HCT116 (cell line): ENCODE data around the gene SH3BGR. TPM values are rescaled to one million over a fixed set of nuclear protein-coding genes. Genes with fewer than 3 reads are reported as not detected.

Experiments
- ATAC-seq: fragments of 200-7000 bp; cut with Tn5 transposase; 2 replicates; pipeline ENCODE4 v1.9.1; 2020; ENCODE audit warnings: mild to moderate bottlenecking, moderate library complexity
- BruUV-seq: library from RNA; stranded (reverse); fragments of 400-500 nt; replicated peaks from 2 replicates; lab custom pipeline; 2021; lab: Mats Ljungman, UMichigan
- CTCF ChIA-PET: fragments of 300-600 bp; sonication (Branson Sonifier 250); formaldehyde crosslinking; loops from one replicate; lab custom pipeline; 2021; ENCODE audit warnings: antibody characterized with exemption; lab: Charles Lee
- POLR2A ChIA-PET: fragments of 300-600, 350-600 bp; sonication (Branson Sonifier 250); formaldehyde crosslinking; loops from one replicate; lab custom pipeline; 2021; ENCODE audit warnings: antibody characterized with exemption; lab: Charles Lee
- RAD21 ChIA-PET, 2 experiments: fragments of 300-600 bp; sonication (Branson Sonifier 250); formaldehyde crosslinking; loops; one replicate each; lab custom pipeline; 2023; ENCODE audit warnings: low total read pairs in 2 of 2; ENCODE audit not compliant: uncharacterized antibody in 2 of 2, unreplicated experiment in 2 of 2, low non-redundant PET in 1 of 2; lab: Charles Lee
- DNase-seq: peaks from one replicate; pipeline ENCODE4 v3.0.0-alpha.2; 2010; ENCODE audit warnings: low read depth, low spot score
- H2AFZ ChIP-seq: fragments of 200-600 bp; shearing (Covaris generic), sonication (generic); 2 replicates; pipeline ENCODE4 v1.6.1; 2017; ENCODE audit warnings: low read depth, mixed run types, mixed read lengths, antibody characterized with exemption, low read length; ENCODE audit not compliant: poor library complexity, severe bottlenecking
- H3K27ac ChIP-seq: 2 replicates; pipeline ENCODE4 v1.5.1; 2012; ENCODE audit warnings: low read depth, low read length
- H3K27me3 ChIP-seq: fragments of 200-600 bp; sonication (generic); 2 replicates; pipeline ENCODE4 v1.6.1; 2016; ENCODE audit warnings: mixed run types, low read length, mixed read lengths; ENCODE audit not compliant: insufficient read depth
- H3K36me3 ChIP-seq, 2 experiments: fragments of 200-500 bp in 1 of 2; fragments of 200-600 bp in 1 of 2; sonication (Bioruptor generic) in 1 of 2; sonication (generic) in 1 of 2; 2 replicates each; pipeline versions ENCODE4 v1.5.1 to v1.6.1; 2014 to 2016; ENCODE audit warnings: low read length in 2 of 2, inconsistent platforms in 1 of 2, mixed read lengths in 1 of 2, mixed run types in 1 of 2; ENCODE audit not compliant: insufficient read depth in 2 of 2, control insufficient read depth in 1 of 2
- H3K4me1 ChIP-seq, 2 experiments: fragments of 200-600 bp in 1 of 2; sonication (generic) in 1 of 2; 2 replicates each; pipeline versions ENCODE4 v1.5.1 to v1.6.1; 2012 to 2017; ENCODE audit warnings: low read length in 2 of 2, inconsistent platforms in 1 of 2, mild to moderate bottlenecking in 1 of 2, mixed read lengths in 1 of 2, mixed run types in 1 of 2, moderate library complexity in 1 of 2; ENCODE audit not compliant: insufficient read depth in 2 of 2, control insufficient read depth in 1 of 2
- H3K4me2 ChIP-seq: fragments of 200-600 bp; sonication (generic); 2 replicates; pipeline ENCODE4 v1.6.1; 2017; ENCODE audit warnings: mixed run types, low read length, mixed read lengths
- H3K4me3 ChIP-seq, 2 experiments: fragments of 200-600 bp in 1 of 2; sonication (generic) in 1 of 2; replicated peaks in 1 of 2; 2 replicates each; pipeline ENCODE4 v1.5.1; 2011 to 2016; ENCODE audit warnings: low read length in 2 of 2, control low read depth in 1 of 2, low read depth in 1 of 2, mild to moderate bottlenecking in 1 of 2, mixed read lengths in 1 of 2, mixed run types in 1 of 2
- H3K79me2 ChIP-seq: fragments of 200-600 bp; sonication (generic); 2 replicates; pipeline ENCODE4 v1.6.1; 2017; ENCODE audit warnings: mild to moderate bottlenecking, mixed run types, low read length, moderate library complexity, mixed read lengths; ENCODE audit not compliant: insufficient read depth
- H3K9ac ChIP-seq: fragments of 200-600 bp; sonication (generic); 2 replicates; pipeline ENCODE4 v1.6.1; 2016; ENCODE audit warnings: low read length, mixed read lengths
- H3K9me2 ChIP-seq: fragments of 200-600 bp; sonication (generic), shearing (Covaris generic); 2 replicates; pipeline ENCODE4 v1.6.1; 2017; ENCODE audit warnings: mixed run types, mild to moderate bottlenecking, moderate library complexity; ENCODE audit not compliant: insufficient read depth
- H3K9me3 ChIP-seq, 2 experiments: fragments of 200-500 bp in 1 of 2; fragments of 200-600 bp in 1 of 2; sonication (Bioruptor generic) in 1 of 2; sonication (generic) in 1 of 2; 2 replicates each; pipeline ENCODE4 v1.6.1; 2014 to 2017; ENCODE audit warnings: low read length in 2 of 2, mixed read lengths in 2 of 2, inconsistent platforms in 1 of 2, low read depth in 1 of 2, mild to moderate bottlenecking in 1 of 2, mixed run types in 1 of 2, moderate library complexity in 1 of 2; ENCODE audit not compliant: control insufficient read depth in 1 of 2, insufficient read depth in 1 of 2
- H4K20me1 ChIP-seq: fragments of 200-600 bp; sonication (generic), shearing (Covaris generic); 2 replicates; pipeline ENCODE4 v1.6.1; 2017; ENCODE audit warnings: mixed run types, mild to moderate bottlenecking, moderate library complexity; ENCODE audit not compliant: insufficient read depth
- ATF3 ChIP-seq: IDR thresholded peaks from 2 replicates; pipeline ENCODE4 v1.6.1; 2012
- CBX3 ChIP-seq: IDR thresholded peaks from 2 replicates; pipeline ENCODE4 v1.6.1; 2012; ENCODE audit warnings: low read depth
- CEBPB ChIP-seq: IDR thresholded peaks from 2 replicates; pipeline ENCODE4 v1.6.1; 2012; ENCODE audit warnings: low read depth
- CTCF ChIP-seq, 3 experiments: fragments of 200-600 bp in 1 of 3; sonication (generic) in 1 of 3; IDR thresholded peaks in 2 of 3; conservative IDR thresholded peaks in 1 of 3; 2 replicates each; pipeline ENCODE4 v1.5.1; 2012 to 2017; ENCODE audit warnings: low read depth in 2 of 3, low read length in 2 of 3, antibody characterized with exemption in 1 of 3, borderline replicate concordance in 1 of 3, control low read depth in 1 of 3, mild to moderate bottlenecking in 1 of 3, mixed read lengths in 1 of 3, mixed run types in 1 of 3, moderate library complexity in 1 of 3; ENCODE audit not compliant: insufficient read depth in 1 of 3
- ELF1 ChIP-seq: IDR thresholded peaks from 2 replicates; pipeline ENCODE4 v1.6.1; 2012; ENCODE audit warnings: low read depth, borderline replicate concordance
- EZH2 ChIP-seq: fragments of 200-600 bp; sonication (generic); IDR thresholded peaks from 2 replicates; pipeline ENCODE4 v1.6.1; 2017; ENCODE audit warnings: antibody characterized with exemption, mixed run types
- EZH2phosphoT487 ChIP-seq: fragments of 200-600 bp; IDR thresholded peaks from 2 replicates; pipeline ENCODE4 v1.6.1; 2018; ENCODE audit warnings: antibody characterized with exemption, borderline replicate concordance
- FOSL1 ChIP-seq: IDR thresholded peaks from 2 replicates; pipeline ENCODE4 v1.6.1; 2012; ENCODE audit warnings: low read depth
- JUND ChIP-seq: IDR thresholded peaks from 2 replicates; pipeline ENCODE4 v1.6.1; 2012
- RAD21 ChIP-seq: IDR thresholded peaks from 2 replicates; pipeline ENCODE4 v1.6.1; 2012; ENCODE audit warnings: low read depth, mild to moderate bottlenecking
- SP1 ChIP-seq: IDR thresholded peaks from 2 replicates; pipeline ENCODE4 v1.6.1; 2012; ENCODE audit warnings: low read depth
- SRF ChIP-seq: IDR thresholded peaks from 2 replicates; pipeline ENCODE4 v1.6.1; 2012; ENCODE audit warnings: low read depth
- TCF7L2 ChIP-seq: IDR thresholded peaks from 2 replicates; pipeline ENCODE4 v1.7.0; 2011; ENCODE audit warnings: borderline replicate concordance, inconsistent platforms; ENCODE audit not compliant: insufficient read depth, insufficient read length; ENCODE audit errors: extremely low read depth
- YY1 ChIP-seq: IDR thresholded peaks from 2 replicates; pipeline ENCODE4 v1.6.1; 2011; ENCODE audit warnings: low read length, low read depth, moderate library complexity, mild to moderate bottlenecking; ENCODE audit not compliant: insufficient replicate concordance; ENCODE audit errors: extremely low read depth
- ZBTB33 ChIP-seq: IDR thresholded peaks from 2 replicates; pipeline ENCODE4 v1.6.1; 2011; ENCODE audit warnings: mild to moderate bottlenecking, low read length, moderate library complexity; ENCODE audit not compliant: insufficient replicate concordance; ENCODE audit errors: extremely low read depth
- ZFX ChIP-seq: fragments of 450-650 bp; IDR thresholded peaks from 2 replicates; pipeline ENCODE4 v1.6.1; 2017
- ZNF274 ChIP-seq: fragments of 200-500 bp; sonication (Bioruptor generic); IDR thresholded peaks from 2 replicates; pipeline ENCODE4 v1.6.1; 2014; ENCODE audit warnings: mild to moderate bottlenecking, low read depth, low read length, inconsistent platforms
- intact Hi-C: fragments of 100-400 bp; cut with micrococcal nuclease; formaldehyde crosslinking; loops from 2 replicates; pipeline ENCODE4 v1.10.0; 2022
- total RNA-seq: library from RNA; stranded (reverse); gene quantifications from one replicate; pipeline ENCODE4 v1.2.1, GENCODE V29; 2021; ENCODE audit not compliant: unreplicated experiment

Gene SH3BGR
- total RNA-seq, 1 experiment from 2014 or later = 4.8 TPM

- Histone ChIP-seq H3K9me3 (no peaks in the 10 kb centered on the region), H3K9ac (no peak overlapping the region), H4K20me1 (no peaks in the 10 kb centered on the region), H3K79me2 (no peaks in the 10 kb centered on the region), H3K4me3 (no peak overlapping the region), H3K36me3 (no peaks in the 10 kb centered on the region), H3K27me3 (no peaks in the 10 kb centered on the region), H3K4me2 (no peak overlapping the region), H3K9me2 (no peaks in the 10 kb centered on the region), H3K4me1 (no peaks in the 10 kb centered on the region), H3K27ac (no peak overlapping the region), H2AFZ (no peak overlapping the region)
- ATAC-seq (no peak), DNase-seq (no peak)
- RAD21 ChIA-PET = no interaction called here
- POLR2A ChIA-PET = no interaction called here
- intact Hi-C loops = no loop called here
- CTCF ChIA-PET = interaction anchor here (2.1 kb wide), 1 partner anchor 14 kb away, joined by 9 read pairs; no protein-coding TSS in a partner anchor
- TF ChIP-seq CBX3 = no peak
- no peak for TF ChIP-seq ZNF274
- TF ChIP-seq TCF7L2 = no peak
- TF ChIP-seq EZH2phosphoT487 = no peak
- no peak for TF ChIP-seq SRF
- TF ChIP-seq ZFX = no peak
- no peak for TF ChIP-seq CEBPB
- TF ChIP-seq CTCF (IDR thresholded peaks at IDR 0.05 in 2 of 3, conservative IDR thresholded peaks at IDR 0.05 in 1 of 3; ENCODE audit: borderline replicate concordance in 1 of 3, insufficient read depth in 1 of 3, low read depth in 2 of 3, low read length in 2 of 3) = no peak
- TF ChIP-seq ATF3 = no peak
- no peak for TF ChIP-seq SP1
- no peak for TF ChIP-seq FOSL1
- TF ChIP-seq EZH2 = no peak
- TF ChIP-seq RAD21 = no peak
- TF ChIP-seq JUND = no peak
- TF ChIP-seq YY1 = no peak
- TF ChIP-seq ZBTB33 = no peak
- TF ChIP-seq ELF1 = no peak
- no TSS peak for BruUV-seq
Observed at GRCh38 chr21:39504230-39504629, 52.5 kb downstream of the SH3BGR start.
